ENCODE measurements around the gene GDF15. TPM values are rescaled to one million over a fixed set of nuclear protein-coding genes. Genes with fewer than 3 reads are reported as not detected.
A peak's percentile ranks its signal among the peaks of the same experiment; 100 is the strongest.

The GDF15 gene
- total RNA-seq, 1 experiment from 2014 or later: 425 TPM

DNA sequence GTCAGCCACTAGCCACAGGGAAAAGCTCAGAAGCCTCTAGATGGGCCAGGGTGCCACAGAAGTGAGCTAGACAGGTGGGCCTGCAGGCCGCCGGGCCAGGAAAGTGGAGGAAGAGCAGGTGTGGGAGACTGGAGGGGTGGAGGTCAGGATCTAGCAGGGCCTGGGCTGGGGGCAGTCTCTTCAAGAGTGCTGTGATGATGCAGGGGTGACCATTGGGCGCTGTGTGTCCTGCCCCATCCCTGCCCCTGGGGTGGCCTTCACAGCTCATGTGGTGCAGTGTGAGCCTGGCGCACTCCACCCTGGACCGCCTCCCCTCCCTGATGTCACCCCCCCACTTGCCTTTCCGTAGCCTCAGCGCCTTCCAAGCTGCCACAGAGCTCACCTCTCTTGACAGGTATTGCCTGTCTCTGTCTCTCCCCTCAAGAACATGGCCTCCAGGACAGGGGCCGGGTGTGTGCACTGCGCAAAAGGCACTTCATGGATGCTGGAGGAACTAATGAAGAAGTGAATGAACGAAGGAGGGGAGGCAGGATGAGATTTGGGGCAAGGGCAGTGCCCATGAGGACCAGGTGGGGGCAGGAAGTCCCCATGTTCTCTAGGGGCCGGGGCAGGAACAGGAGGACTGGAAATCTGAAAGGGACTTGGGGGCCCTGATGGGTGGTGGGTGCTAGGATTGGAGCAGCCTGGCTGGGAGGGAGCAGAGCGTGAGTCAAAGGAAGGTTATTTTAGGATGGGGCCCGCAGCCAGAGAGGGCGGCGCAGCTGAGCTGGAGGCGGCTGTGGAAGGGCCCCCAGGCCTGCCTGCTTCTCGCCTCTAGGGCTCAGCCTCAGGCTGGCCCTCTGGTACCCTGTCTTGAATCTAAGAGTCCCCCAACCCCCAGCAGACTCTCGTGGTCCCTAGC, 39.8 kb downstream of the GDF15 start:
- H3K36me3 ChIP-seq (ENCODE audit: control insufficient read depth in 1 of 2, insufficient read depth in 2 of 2, low read length in 2 of 2): peaks cover 0 to 5% of the 10 kb centered on the region in 2 experiments; a peak in 2 of 4 replicates
- H3K9me3 ChIP-seq (ENCODE audit: control insufficient read depth in 1 of 2, insufficient read depth in 1 of 2, low read depth in 1 of 2, low read length in 2 of 2): no peaks in the 10 kb centered on the region
- ChIA-PET POLR2A (no interaction called here), CTCF (no interaction called here), RAD21 (ENCODE audit: low non-redundant PET in 1 of 2, low total read pairs in 2 of 2, uncharacterized antibody in 2 of 2, unreplicated experiment in 2 of 2) (no interaction called here)
- H3K4me3 ChIP-seq (replicated peaks in 1 of 2; ENCODE audit: low read depth in 1 of 2, low read length in 2 of 2): no peak overlapping the region
- peaks cover 64% of the 10 kb centered on the region for H3K79me2 ChIP-seq (ENCODE audit: insufficient read depth, low read length)
- no peaks in the 10 kb centered on the region for H3K27me3 ChIP-seq (ENCODE audit: insufficient read depth, low read length)
- no peak for TF ChIP-seq FOSL1 (IDR thresholded peaks at IDR 0.05; ENCODE audit: low read depth)
- TF ChIP-seq SP1 (IDR thresholded peaks at IDR 0.05; ENCODE audit: low read depth): no peak
- no peak for TF ChIP-seq ZFX (IDR thresholded peaks at IDR 0.05)
- TF ChIP-seq, protein P1, sequence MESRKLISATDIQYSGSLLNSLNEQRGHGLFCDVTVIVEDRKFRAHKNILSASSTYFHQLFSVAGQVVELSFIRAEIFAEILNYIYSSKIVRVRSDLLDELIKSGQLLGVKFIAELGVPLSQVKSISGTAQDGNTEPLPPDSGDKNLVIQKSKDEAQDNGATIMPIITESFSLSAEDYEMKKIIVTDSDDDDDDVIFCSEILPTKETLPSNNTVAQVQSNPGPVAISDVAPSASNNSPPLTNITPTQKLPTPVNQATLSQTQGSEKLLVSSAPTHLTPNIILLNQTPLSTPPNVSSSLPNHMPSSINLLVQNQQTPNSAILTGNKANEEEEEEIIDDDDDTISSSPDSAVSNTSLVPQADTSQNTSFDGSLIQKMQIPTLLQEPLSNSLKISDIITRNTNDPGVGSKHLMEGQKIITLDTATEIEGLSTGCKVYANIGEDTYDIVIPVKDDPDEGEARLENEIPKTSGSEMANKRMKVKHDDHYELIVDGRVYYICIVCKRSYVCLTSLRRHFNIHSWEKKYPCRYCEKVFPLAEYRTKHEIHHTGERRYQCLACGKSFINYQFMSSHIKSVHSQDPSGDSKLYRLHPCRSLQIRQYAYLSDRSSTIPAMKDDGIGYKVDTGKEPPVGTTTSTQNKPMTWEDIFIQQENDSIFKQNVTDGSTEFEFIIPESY (IDR thresholded peaks at IDR 0.05; ENCODE audit: extremely low read depth, insufficient replicate concordance, low read length): no peak
- no peak for TF ChIP-seq EGR1 (IDR thresholded peaks at IDR 0.05; ENCODE audit: low read depth)
- TF ChIP-seq, protein P2, sequence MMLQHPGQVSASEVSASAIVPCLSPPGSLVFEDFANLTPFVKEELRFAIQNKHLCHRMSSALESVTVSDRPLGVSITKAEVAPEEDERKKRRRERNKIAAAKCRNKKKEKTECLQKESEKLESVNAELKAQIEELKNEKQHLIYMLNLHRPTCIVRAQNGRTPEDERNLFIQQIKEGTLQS (IDR thresholded peaks at IDR 0.05): no peak
- TF ChIP-seq, protein P3, sequence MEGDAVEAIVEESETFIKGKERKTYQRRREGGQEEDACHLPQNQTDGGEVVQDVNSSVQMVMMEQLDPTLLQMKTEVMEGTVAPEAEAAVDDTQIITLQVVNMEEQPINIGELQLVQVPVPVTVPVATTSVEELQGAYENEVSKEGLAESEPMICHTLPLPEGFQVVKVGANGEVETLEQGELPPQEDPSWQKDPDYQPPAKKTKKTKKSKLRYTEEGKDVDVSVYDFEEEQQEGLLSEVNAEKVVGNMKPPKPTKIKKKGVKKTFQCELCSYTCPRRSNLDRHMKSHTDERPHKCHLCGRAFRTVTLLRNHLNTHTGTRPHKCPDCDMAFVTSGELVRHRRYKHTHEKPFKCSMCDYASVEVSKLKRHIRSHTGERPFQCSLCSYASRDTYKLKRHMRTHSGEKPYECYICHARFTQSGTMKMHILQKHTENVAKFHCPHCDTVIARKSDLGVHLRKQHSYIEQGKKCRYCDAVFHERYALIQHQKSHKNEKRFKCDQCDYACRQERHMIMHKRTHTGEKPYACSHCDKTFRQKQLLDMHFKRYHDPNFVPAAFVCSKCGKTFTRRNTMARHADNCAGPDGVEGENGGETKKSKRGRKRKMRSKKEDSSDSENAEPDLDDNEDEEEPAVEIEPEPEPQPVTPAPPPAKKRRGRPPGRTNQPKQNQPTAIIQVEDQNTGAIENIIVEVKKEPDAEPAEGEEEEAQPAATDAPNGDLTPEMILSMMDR (IDR thresholded peaks at IDR 0.05 in 2 of 3, conservative IDR thresholded peaks at IDR 0.05 in 1 of 3; ENCODE audit: borderline replicate concordance in 1 of 3, insufficient read depth in 1 of 3, low read depth in 2 of 3, low read length in 2 of 3): no peak
- TF ChIP-seq POLR2AphosphoS5 (IDR thresholded peaks at IDR 0.05; ENCODE audit: low read depth, low read length): no peak
- no peak for TF ChIP-seq ELF1 (IDR thresholded peaks at IDR 0.05; ENCODE audit: borderline replicate concordance, low read depth)
- no peak for TF ChIP-seq JUND (IDR thresholded peaks at IDR 0.05)
- TF ChIP-seq SRF (IDR thresholded peaks at IDR 0.05; ENCODE audit: low read depth): no peak
- TF ChIP-seq, protein P4, sequence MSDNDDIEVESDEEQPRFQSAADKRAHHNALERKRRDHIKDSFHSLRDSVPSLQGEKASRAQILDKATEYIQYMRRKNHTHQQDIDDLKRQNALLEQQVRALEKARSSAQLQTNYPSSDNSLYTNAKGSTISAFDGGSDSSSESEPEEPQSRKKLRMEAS (IDR thresholded peaks at IDR 0.05): no peak
- no peak for TF ChIP-seq EZH2phosphoT487 (IDR thresholded peaks at IDR 0.05; ENCODE audit: borderline replicate concordance)
- TF ChIP-seq YY1 (IDR thresholded peaks at IDR 0.05; ENCODE audit: extremely low read depth, insufficient replicate concordance, low read depth, low read length): no peak
- TF ChIP-seq EZH2 (IDR thresholded peaks at IDR 0.05): no peak
- H3K4me1 ChIP-seq (ENCODE audit: control insufficient read depth in 1 of 2, insufficient read depth in 2 of 2, low read length in 2 of 2): peaks cover 21 to 40% of the 10 kb centered on the region in 2 experiments
- no TSS peak for BruUV-seq (replicated peaks)
- H3K27ac ChIP-seq (ENCODE audit: low read depth, low read length): peak overlapping the region; percentile 35; the same call in 1 of the 2 replicates
- ATAC-seq: peak; percentile 31
- H3K9me2 ChIP-seq (ENCODE audit: insufficient read depth): no peaks in the 10 kb centered on the region
- no peak overlapping the region for H2AFZ ChIP-seq (ENCODE audit: low read depth, low read length, poor library complexity, severe bottlenecking)
- H3K4me2 ChIP-seq (ENCODE audit: low read length): no peak overlapping the region
- no peak for DNase-seq (ENCODE audit: low read depth, low spot score)
- no peaks in the 10 kb centered on the region for H4K20me1 ChIP-seq (ENCODE audit: insufficient read depth)
- intact Hi-C loops (cut with micrococcal nuclease): no loop called here
- no peak overlapping the region; the same call in 1 of the 2 replicates for H3K9ac ChIP-seq (ENCODE audit: low read length)

Measured in HCT116 (cell line).